ENCODE data around the gene VAC14.
"Not testable (repeated sequence)": the region's sequence is repeated elsewhere in the genome, so short reads cannot be mapped to it uniquely, and the experiment has no call there.

The VAC14 gene

DNA sequence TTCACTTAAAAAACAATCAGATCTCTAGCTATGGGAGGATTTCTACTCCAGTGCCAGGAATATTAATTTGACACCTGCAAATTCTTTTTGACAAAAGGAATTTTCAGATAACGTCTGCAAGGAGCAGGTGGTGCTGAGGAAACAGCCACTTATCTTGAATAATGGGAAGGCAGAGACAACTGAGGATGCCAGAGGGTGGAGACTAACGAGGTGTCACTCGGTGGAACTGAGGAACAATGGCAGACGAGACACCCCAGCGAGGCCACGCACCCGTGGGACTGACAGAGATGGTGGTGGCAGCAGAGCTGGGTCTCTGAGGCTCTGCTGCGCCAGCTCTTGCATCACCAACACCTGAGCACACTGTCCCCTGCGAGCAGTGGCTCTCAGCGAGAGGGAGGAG is 42.2 kb downstream of the VAC14 start:
- no peak for DNase-seq

DNA sequence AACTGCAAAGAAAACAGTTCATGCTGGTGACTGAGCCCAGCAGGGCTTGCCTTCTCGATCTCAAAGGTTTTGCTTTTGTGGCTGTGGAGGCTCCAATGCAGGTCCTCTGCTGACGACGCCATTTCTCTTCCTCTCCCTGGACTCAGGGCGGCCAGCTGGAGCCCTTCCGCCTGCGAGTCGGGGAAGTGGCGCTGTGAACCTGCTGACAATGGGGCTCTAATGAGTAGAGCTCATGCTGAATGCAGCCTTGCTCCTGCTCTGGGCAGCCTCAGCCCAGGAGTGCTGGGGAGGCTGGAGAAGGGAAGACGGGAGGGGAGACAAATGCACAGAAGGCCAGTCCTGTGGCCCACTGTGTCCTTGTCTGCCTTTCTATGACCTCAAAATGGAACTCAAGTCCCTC is 43.8 kb downstream of the VAC14 start:
- DNase-seq, result no peak

DNA sequence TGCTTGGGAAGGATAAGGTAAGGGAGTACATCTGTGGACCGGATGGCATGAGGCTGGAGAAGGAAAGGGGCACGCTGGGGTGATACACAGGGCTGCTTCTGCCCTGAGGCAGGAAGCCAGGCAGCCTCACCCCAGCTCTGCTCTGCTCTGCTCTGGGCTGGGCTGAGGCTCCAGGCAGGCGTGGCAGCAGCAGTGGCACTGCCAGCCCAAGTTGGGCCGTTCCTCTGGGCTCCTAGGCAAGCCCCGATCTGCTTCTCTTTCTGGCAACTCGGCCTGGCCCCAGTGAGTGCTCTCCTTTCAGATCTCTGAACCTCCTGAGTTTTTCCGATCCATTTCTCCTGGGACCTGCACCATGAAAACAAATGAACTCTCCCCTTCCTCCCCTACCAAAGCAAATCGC is 44.9 kb downstream of the VAC14 start:
- DNase-seq, result no peak

DNA sequence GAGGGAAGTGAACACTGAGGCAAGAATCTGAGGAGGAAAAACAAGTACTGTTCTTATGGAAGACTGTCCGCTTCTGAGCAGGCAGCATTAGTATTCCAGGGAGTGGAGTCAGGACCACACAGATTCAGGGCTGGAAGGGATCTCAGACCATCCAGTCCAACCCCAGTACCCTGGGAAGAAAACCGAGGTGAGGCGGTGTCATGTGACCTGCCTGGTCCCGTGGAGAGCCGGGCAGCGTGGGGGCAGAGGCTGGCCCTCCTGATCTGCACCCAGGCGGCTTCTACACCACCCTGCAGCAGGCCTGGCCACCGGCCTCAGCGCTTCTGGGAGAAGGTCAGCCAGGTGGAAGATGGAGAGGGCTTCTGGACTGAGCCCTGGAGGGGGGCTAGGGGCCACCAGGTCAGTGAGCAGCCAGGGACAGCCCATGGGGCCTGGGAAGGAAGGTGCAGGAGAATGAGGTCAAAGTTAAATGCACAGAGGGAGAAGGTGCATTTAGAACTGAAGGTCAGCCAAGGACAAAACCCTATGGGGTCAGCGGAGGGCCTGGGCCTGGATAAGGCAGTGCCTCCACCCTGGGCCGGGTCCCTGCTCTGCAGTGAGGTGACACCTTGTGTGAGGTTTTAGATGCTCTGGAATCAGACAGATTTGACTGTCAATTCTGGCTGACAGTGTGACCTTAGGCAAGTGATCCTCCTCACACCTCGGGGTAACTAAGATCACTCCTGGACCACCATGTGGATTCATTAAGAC is 45.9 kb downstream of the VAC14 start:
- DNase-seq, result no peak

DNA sequence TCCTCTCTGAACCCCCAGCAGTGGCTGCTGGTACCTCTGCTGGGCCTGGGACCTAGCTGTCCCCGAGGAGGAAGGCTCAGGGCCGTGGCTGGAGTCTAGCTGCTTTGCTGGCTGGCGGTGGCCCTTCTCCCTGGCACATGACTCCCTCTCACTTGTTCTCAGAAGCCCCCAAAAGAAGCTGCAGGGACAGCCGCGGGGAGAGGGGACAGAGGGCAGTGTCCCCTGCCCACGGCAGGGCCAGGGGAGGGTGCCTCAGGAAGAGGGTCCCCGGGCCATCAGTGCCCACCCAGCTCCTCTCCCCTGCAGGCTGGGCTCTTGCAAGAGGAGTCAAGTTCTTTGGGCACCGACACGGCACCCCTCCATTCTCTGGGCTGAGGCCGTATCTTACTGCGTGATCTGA is 46.6 kb downstream of the VAC14 start:
- DNase-seq, result no peak

DNA sequence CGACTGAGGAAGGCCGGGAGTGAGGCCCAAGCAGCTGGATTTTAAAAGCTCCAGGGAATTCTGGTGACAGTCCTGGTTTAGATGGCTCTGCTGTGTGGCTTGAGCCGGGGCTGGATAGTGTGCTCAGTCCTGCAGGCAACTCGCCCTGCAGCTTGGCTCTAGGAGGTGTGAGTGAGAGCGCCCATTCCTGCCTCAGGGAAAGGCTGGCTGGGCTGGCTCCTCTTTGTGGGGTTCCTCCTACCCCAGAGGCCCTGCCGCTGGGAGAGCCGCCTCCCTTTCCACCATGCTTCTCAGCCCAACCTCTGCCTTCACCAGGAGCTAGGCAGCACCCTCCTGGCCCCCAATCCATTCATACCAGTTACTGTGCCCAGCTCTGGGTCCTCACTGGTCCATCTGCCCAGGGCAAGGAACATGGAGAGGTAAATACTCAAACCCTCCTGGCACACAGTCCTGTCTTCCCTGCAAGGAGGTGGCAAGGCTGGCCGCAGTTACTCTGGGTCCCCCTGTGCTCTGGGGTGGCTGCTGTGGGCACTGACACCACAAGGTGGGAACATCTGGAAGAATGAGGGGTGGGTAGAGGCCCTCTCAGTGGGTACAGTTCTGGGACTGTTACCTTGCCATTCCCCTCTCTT is 47.1 kb downstream of the VAC14 start:
- no peak for DNase-seq

DNA sequence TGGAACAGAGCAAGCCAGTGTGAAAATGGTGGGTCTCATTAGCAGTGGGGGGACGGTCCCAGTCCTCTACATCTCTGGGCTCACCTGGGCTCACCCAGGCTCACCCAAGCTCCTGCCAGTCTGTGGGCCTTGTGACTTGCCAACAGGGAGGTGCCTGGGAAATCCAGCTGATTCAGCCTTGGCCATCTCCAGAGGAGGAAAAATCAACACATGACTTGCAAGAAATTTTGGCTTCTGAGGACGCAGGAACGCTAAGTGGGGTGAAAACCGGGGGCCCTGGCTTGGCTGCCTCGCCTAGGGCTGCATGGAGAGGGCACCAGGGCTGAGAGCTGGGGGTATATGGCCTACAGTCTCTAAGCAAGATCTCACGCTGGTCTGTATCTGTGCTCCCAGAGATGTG is 47.7 kb downstream of the VAC14 start:
- DNase-seq, result no peak

DNA sequence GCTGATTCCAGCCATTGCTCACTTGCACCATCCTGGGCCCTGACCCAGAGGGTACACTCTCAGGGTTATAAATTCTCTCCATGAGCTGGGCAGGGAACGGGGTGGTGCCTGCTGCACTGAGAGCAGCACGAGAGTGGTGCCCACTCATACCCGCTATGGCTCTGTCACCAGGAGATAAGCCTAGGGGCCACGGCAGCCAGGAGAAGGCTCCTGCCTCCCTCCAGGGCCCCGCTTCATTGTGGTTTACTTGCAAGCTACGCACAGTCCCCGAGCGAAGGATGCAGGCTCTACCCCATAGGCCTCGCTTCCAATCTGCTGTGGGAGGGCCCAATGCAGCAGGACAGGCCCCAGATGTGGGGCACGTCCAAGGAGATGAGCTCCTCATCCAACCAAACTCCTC is 48.5 kb downstream of the VAC14 start:
- DNase-seq, result no peak

DNA sequence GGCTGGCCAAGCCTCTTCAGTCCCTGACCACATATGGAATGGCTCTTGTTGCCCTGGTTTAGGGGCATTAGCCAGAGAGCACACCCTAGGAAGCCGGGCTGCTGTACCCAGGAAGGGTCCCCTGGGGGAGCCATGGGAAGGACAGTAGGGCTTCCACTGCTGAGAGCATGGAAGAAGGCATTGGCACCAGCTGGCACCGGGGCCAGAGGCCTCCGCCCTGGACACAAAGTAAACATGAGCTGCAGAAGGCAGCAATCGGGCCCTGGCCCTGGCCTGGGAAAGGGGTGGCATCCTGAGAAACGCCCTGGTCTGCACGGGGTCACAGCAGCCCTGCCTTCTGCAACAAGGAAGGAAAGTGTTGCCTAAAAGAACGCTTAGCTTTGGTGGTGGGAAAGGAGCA is 49.4 kb downstream of the VAC14 start:
- DNase-seq, result no peak

DNA sequence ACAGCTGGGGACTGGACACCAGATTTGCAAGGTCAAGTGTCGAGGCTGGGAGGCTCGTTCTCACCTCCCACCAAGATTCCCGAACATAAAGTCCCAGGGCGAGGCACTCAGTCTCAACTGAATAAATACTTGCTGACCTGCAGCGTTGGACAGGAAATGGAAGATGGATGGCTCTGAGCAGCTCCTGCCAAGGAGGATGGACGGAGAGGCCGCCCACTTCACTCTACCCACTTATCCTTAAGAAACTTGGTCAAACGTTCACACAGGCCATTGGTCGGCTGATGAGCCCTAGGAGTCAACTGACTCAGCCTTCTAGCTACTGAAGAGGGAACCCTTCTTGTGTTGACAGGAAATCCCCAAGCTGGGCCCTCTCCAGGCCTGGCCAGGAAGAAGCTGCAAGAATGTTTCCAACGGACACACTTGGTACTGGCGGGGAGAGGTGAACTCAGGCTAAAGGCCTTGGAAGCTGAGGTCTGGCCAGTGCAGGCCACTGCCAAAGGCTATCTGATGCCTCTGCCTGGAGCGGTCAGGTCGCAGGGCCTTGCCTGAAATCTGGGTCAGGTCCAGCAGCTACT is 50.0 kb downstream of the VAC14 start:
- no peak for DNase-seq

DNA sequence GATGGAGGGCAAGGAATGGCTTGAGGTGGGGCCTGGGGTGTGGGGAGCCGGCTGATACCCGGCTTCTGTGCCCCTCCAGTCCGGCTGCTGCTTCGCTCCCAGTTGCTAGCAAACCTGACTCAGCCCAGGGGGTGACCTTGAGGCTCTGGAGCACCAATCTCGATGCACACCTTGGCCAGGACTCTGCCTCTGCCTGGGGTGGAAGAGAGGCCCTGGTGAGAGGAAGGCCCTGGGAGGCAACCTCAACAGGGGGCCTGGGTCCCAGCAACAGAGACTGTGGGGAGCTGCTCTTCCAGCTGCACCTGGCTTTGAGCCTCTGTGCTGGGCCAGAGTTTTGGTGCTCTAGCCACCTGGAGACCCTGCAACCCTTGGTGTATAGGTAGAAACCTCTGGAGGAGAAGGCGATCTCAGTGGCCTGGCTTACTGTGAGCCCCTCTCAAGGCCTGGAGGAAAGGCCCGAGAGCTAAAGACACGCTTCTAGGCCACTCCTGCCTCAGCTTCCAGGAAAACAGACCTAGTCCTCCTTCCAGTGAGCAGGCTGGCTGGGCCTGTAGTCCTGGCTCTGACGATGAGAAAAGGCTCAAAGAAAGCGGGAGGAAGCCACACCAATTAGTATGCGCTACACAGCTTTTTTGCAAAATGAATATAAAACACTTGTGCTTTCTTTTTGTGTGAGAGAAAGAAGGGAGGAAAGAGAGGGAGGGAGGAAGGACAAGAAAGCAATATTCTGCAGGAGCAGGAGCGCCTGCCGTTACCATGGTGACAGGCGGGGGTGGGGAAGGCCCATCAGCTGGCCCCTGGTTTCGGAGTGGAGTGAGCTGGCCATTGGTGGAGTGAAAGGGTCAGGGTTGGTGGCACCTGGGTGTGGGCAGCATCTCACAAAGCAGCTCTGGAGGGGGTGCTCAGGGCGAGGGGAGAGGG is 51.0 kb downstream of the VAC14 start:
- no peak for DNase-seq

DNA sequence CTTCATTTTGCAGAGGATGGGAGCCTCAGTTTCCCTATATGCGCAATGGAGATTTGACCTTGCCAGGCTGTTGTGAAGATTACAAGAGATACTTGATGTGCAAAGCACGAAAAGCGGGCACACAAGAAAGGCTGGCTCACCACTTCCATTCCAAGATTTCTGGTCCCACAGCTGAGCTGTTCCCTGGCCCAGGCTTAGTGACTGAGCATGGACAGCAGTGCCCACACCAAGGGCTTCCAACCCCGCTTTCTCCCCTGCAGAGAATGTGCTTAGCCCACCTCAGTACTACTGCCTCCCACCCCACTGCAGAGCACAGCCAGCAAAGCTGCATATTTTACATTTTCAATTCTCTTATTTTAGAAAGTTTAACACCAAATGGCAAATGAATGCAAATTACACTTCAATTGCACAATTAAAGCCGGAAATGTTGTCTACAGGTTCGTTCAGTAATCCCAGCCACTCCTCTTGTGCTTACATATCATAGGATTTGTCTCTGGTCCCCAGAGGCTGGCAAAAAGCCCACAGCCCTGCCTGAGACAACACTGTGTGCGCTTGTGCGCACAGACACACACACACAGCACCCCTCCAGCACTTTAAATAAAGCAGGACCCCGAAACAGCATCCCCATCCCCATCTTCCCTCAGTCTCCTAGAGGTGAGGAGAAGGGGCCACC is 51.8 kb downstream of the VAC14 start:
- DNase-seq, result no peak

DNA sequence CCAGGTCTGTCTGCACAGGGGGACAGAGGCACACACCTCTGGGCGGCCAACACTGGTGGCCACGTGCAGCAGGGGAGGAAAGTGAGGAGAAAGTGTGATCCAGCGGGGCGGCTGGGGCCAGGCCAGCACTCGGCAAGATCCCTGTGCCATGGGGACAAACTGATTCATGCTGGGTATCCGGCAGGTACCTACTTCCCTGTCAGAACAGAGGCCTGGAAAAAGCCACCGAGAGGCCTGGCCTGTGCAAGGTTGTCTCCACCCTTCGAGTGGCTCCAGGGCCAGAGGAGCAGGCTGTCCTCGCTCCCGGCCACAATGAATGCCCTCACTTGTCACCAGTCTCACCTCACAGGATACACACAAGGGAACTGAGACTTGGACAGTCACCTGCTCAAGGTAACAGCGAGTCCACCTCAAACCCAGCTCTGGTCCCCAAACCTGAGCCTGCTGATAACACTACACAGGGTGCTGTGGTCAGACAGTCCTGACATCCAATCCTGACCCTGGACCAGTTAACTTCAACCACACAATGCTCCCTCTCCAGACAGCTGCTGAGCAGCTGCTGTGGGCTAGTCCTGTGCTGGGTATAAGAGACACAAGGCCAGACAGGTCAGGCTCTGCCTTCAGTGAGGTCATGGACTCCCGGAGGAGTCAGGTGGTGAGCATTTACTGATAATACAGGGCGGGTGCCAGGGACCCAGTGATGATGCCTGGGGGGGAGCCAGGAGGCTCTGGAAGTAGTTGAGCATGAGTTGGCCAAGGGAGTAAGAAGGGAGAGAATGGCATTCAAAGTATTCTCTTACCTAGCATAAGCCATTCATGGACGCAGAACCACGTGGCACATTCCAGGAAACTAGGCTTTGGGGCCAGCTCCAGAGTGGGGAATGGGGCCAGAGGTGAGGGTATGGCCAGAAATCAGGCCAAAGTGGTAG is 53.0 kb downstream of the VAC14 start:
- no peak for DNase-seq

DNA sequence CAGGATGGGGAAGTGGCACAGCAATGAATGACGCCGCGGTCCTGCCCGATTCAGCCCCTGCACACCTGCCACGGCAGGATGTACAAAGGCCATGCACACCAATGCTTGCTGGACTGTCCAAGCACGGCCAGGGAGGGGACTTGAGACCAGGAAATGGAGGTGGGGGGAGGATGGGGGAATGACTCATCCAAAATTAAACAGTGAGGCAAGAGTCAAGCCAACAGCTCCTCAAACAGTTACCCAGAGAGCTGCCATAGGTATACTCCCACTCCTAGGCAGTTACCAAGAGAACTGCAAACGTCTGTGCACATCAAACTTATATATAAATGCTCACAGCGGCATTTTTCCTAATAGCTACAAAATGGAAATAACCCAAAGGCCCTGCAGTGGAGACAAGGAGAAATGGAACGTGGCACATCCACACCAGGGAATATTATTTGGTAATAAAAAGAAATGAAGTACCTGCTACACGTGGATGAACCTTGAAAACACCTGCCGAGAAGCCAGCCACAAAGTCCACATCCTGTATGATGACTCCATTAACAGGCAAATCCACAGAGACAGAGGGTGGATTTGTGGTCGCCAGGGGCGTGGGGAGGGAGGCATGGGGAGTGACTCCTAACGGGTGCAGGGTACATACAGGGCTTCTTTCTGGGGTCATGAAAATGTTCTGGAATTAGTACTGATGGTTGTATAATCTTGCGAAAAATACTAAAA is 54.1 kb downstream of the VAC14 start:
- DNase-seq, result no peak

DNA sequence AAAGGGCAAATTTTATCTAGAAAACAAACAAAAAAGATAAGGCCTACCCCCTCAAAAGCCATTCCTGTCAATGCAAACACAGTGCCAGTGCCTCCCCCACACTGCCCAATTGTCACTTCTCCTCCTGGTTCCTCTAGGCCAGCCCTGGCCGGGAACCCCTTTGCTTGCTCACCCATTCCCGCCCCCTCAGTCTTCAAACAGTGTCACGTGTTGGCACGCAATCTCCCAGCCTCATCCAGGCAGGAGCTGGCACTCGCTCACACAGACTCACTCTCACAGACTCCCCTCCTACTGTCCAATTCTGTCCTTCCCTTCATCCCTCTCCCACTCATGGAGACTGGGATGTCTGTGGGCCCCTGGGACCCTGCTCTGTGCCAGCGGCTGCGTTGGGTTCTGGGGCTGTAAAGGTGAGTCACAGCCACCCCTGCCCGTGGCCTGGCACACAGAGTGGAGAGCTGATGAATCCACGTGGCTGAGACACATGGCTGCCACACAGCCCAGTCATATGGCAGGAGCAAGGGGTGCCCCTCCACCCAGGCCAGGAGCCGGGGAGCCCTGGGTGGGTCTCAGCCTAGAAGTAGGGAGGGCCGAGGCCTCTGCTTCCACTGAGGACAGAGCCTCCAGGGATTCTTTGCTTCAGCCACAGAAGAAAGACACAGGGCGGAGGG is 54.8 kb downstream of the VAC14 start:
- no peak for DNase-seq

DNA sequence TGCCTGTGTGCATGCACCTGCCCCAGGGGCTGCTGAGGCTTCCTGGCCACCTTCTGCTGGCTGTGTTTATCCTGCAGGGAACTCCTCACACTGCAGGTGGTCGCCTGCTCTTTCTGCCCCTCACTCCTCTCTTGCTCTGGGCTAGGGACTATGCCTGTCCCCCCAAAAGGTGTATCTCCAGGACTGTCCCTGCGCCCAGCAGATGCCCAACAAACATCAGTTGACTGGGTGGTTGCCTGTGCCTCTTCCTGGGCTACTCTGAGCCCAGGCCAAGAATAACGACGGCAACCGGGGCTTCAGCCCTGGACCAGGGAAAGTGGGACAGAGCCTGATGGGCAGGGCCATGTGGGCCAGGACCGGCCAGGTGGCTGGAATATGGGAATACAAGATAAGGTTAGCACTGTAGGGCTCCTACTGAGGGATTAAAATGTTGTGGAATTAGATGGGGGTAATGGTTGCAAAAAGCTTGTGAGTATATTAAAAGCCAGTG is 55.4 kb downstream of the VAC14 start:
- DNase-seq, result no peak

DNA sequence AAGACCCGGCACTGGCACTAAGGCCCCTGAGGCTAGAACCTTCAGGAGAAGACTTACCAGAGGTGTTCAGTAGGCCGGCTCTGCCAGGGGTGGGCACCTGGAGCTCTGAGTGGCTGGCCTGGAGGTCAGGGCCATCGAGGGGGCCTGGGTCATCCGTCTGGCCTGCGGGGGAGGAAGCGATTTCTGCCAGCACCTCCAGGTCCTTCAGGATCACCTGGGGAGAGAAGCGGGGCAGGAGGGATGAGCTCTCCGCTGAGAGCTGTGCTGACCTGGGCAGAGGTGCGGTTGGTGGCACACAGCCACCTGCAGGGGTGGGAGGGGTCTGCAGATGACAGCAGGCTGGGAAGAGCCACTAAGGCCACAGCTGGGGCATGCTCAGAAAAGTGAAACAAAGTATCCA is 56.6 kb downstream of the VAC14 start:
- no peak for DNase-seq

DNA sequence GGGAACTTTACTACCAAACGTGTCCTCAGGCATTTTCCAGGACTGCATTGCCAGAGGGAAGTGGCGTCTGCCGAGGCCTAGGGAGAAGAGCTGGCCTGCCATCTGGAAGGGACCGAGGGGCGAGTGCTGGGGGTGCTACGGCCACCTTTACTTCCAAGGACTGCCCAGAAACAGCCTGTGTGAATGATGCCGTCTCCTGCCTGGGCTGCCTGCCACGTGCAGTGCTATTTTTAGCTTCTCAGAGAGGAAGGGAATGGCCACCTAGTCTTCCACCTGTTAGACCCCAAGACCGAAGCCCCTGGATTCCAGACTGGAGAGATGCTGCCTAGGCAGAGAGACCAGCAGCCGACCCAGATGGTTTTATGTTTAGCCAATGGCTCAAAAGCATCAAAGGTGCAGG is 57.2 kb downstream of the VAC14 start:
- DNase-seq, result no peak

DNA sequence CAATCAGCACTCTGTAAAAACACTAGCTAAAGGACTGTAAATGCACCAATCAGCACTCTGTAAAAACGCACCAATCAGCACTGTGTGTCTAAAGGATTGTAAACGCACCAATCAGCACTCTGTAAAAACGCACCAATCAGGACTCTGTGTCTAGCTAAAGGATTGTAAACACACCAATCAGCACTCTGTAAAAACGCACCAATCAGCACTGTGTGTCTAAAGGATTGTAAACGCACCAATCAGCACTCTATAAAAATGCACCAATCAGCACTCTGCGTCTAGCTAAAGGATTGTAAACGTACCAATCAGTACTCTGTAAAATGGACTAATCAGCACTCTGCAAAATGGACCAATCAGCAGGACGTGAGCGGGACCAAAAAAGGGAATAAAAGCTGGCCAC is 58.0 kb downstream of the VAC14 start:
- DNase-seq, result not testable (repeated sequence)

DNA sequence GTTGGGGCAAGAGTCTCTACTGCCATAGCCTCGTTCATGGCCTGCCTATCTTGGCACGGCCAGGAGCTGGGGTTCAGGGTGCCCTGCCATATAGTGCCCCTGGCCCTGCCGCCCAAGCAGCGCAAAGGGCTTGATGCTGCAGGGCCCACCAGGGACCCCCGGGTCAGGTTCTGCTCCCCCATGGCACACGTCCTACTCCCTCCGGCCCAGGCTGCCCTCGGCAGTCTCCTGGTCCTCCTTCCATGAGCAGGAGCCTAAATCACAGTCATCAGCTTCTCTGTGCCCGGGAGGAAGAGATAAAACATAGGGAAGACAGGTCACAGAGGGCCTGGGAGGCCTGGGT is 59.2 kb downstream of the VAC14 start:
- DNase-seq, result no peak
